Activated T-cell treated with anti-CD3 and anti-CD28 coated beads, Interleukin-2, amount 50 U/mL, for 4 hours (primary cell): ENCODE measurements around the gene IGFN1. TPM values are rescaled to one million over a fixed set of nuclear protein-coding genes. Genes with fewer than 3 reads are reported as not detected.

Experiments
- ATAC-seq, 2 donors: fragments of 200-7000 bp; cut with Tn5 transposase; one replicate each; pipeline ENCODE4 v1.10.0; 2021
- DNase-seq: peaks from one replicate; pipeline ENCODE4 v3.0.0-alpha.2; 2020
- H3K27me3 Mint-ChIP-seq: one replicate; pipeline ENCODE4 v1.8.0; 2021; ENCODE audit warnings: low read depth, mixed read lengths
- H3K36me3 Mint-ChIP-seq: one replicate; pipeline ENCODE4 v1.8.0; 2022; ENCODE audit warnings: mixed read lengths; ENCODE audit not compliant: insufficient read depth
- H3K4me1 Mint-ChIP-seq: one replicate; pipeline ENCODE4 v1.8.0; 2021; ENCODE audit warnings: low read depth, mixed read lengths
- H3K4me3 Mint-ChIP-seq: one replicate; pipeline ENCODE4 v1.8.0; 2021; ENCODE audit warnings: mild to moderate bottlenecking, moderate library complexity, mixed read lengths
- H3K9me3 Mint-ChIP-seq: one replicate; pipeline ENCODE4 v1.8.0; 2021; ENCODE audit warnings: mixed read lengths
- total RNA-seq, 3 donors: library from RNA; stranded (reverse); gene quantifications; one replicate each; pipeline ENCODE4 v1.2.1, GENCODE V29; 2021

IGFN1 gene
- total RNA-seq = not detected

- ATAC-seq (no peak), DNase-seq (no peak)
- H3K4me3 Mint-ChIP-seq = no peak within 1 kb of the TSS
- H3K27me3 Mint-ChIP-seq = peaks cover 14% of the 10 kb centered on the region
- H3K9me3 Mint-ChIP-seq = no peaks in the 10 kb centered on the region
- no peaks in the 10 kb centered on the region for H3K36me3 Mint-ChIP-seq
- peaks cover 2% of the 10 kb centered on the region for H3K4me1 Mint-ChIP-seq
These were observed at the start of gene IGFN1 for GRCh38 chr1:201190624-201191051. IGFN1 (plus strand) TSS chr1:201190824; CDS start chr1:201193294, 2,470 bp downstream.

GRCh38 chr1:201140941-201141260 is 49.7 kb upstream of the IGFN1 start:
- ATAC-seq = no peak

GRCh38 chr1:201141418-201141817 is 49.2 kb upstream of the IGFN1 start:
- DNase-seq = no peak
- no peak overlapping the region for H3K4me3 Mint-ChIP-seq
- H3K36me3 Mint-ChIP-seq = peaks cover 29% of the 10 kb centered on the region
- no peaks in the 10 kb centered on the region for H3K4me1 Mint-ChIP-seq
- ATAC-seq = no peak
- no peaks in the 10 kb centered on the region for H3K9me3 Mint-ChIP-seq
- H3K27me3 Mint-ChIP-seq = no peaks in the 10 kb centered on the region

More at GRCh38 chr1:201140941-201141260, 49.7 kb upstream of the IGFN1 start:
- Mint-ChIP-seq H3K9me3 (no peaks in the 10 kb centered on the region), H3K27me3 (no peaks in the 10 kb centered on the region), H3K4me3 (no peak overlapping the region), H3K36me3 (peaks cover 25% of the 10 kb centered on the region), H3K4me1 (no peaks in the 10 kb centered on the region)
- DNase-seq = no peak

- peaks cover 32% of the 10 kb centered on the region for H3K36me3 Mint-ChIP-seq
- DNase-seq (no peak), ATAC-seq (no peak)
- no peaks in the 10 kb centered on the region for H3K4me1 Mint-ChIP-seq
- no peaks in the 10 kb centered on the region for H3K9me3 Mint-ChIP-seq
- H3K27me3 Mint-ChIP-seq = no peaks in the 10 kb centered on the region
- H3K4me3 Mint-ChIP-seq = no peak overlapping the region
These were observed 48.4 kb upstream of the IGFN1 start for GRCh38 chr1:201142011-201142848.

GRCh38 chr1:201142849-201143725 is 47.5 kb upstream of the IGFN1 start:
- H3K9me3 Mint-ChIP-seq = no peaks in the 10 kb centered on the region
- no peaks in the 10 kb centered on the region for H3K4me1 Mint-ChIP-seq
- peaks cover 35% of the 10 kb centered on the region for H3K36me3 Mint-ChIP-seq
- H3K4me3 Mint-ChIP-seq = no peak overlapping the region
- no peak for DNase-seq
- no peak for ATAC-seq
- H3K27me3 Mint-ChIP-seq = no peaks in the 10 kb centered on the region

GRCh38 chr1:201143726-201144635 is 46.6 kb upstream of the IGFN1 start:
- Mint-ChIP-seq H3K4me1 (no peaks in the 10 kb centered on the region), H3K36me3 (peaks cover 35% of the 10 kb centered on the region), H3K4me3 (no peak overlapping the region), H3K27me3 (no peaks in the 10 kb centered on the region), H3K9me3 (no peaks in the 10 kb centered on the region)
- no peak for DNase-seq
- ATAC-seq = no peak

- no peak for ATAC-seq
- H3K4me1 Mint-ChIP-seq = no peaks in the 10 kb centered on the region
- no peaks in the 10 kb centered on the region for H3K9me3 Mint-ChIP-seq
- no peaks in the 10 kb centered on the region for H3K27me3 Mint-ChIP-seq
- H3K36me3 Mint-ChIP-seq = peaks cover 35% of the 10 kb centered on the region
- H3K4me3 Mint-ChIP-seq = no peak overlapping the region
- DNase-seq = no peak
These were observed 45.9 kb upstream of the IGFN1 start for GRCh38 chr1:201144701-201145100.

GRCh38 chr1:201145132-201145531 is 45.5 kb upstream of the IGFN1 start:
- Mint-ChIP-seq H3K9me3 (no peaks in the 10 kb centered on the region), H3K27me3 (no peaks in the 10 kb centered on the region), H3K36me3 (peaks cover 35% of the 10 kb centered on the region), H3K4me1 (no peaks in the 10 kb centered on the region), H3K4me3 (no peak overlapping the region)
- no peak for ATAC-seq
- DNase-seq = no peak

- Mint-ChIP-seq H3K4me1 (no peaks in the 10 kb centered on the region), H3K36me3 (peaks cover 37% of the 10 kb centered on the region), H3K9me3 (no peaks in the 10 kb centered on the region), H3K4me3 (no peak overlapping the region), H3K27me3 (no peaks in the 10 kb centered on the region)
- DNase-seq (no peak), ATAC-seq (no peak)
These were observed 44.8 kb upstream of the IGFN1 start for GRCh38 chr1:201145816-201146215.

GRCh38 chr1:201146626-201147390 is 43.8 kb upstream of the IGFN1 start:
- H3K9me3 Mint-ChIP-seq = no peaks in the 10 kb centered on the region
- no peak for ATAC-seq
- no peak overlapping the region for H3K4me3 Mint-ChIP-seq
- H3K4me1 Mint-ChIP-seq = no peaks in the 10 kb centered on the region
- H3K36me3 Mint-ChIP-seq = peaks cover 44% of the 10 kb centered on the region
- H3K27me3 Mint-ChIP-seq = no peaks in the 10 kb centered on the region
- DNase-seq = no peak

- Mint-ChIP-seq H3K36me3 (peaks cover 40% of the 10 kb centered on the region), H3K9me3 (no peaks in the 10 kb centered on the region), H3K27me3 (no peaks in the 10 kb centered on the region), H3K4me3 (no peak overlapping the region), H3K4me1 (peaks cover under 1% of the 10 kb centered on the region)
- DNase-seq = no peak
- no peak for ATAC-seq
These were observed 43.1 kb upstream of the IGFN1 start for GRCh38 chr1:201147396-201148015.

GRCh38 chr1:201149400-201149799 is 41.2 kb upstream of the IGFN1 start:
- ATAC-seq = no peak
- DNase-seq = no peak
- Mint-ChIP-seq H3K27me3 (no peaks in the 10 kb centered on the region), H3K36me3 (peaks cover 26% of the 10 kb centered on the region), H3K9me3 (no peaks in the 10 kb centered on the region), H3K4me1 (peaks cover 9% of the 10 kb centered on the region), H3K4me3 (no peak overlapping the region)
